Activated T-cell treated with anti-CD3 and anti-CD28 coated beads for 48 hours (primary cell): ENCODE results near the gene WDR93.

Experiments
- DNase-seq: peaks from one replicate; pipeline ENCODE4 v3.0.0-alpha.2; 2020; ENCODE audit warnings: low read depth

WDR93 gene

GRCh38 chr15:89662893-89663626, 27.6 kb upstream of the WDR93 start:
- DNase-seq, result no peak

GRCh38 chr15:89664441-89665350, 25.9 kb upstream of the WDR93 start:
- DNase-seq, result no peak

- peak; percentile 8 for DNase-seq
Observed at GRCh38 chr15:89665449-89666181, 25.0 kb upstream of the WDR93 start.

GRCh38 chr15:89666184-89666857, 24.3 kb upstream of the WDR93 start:
- no peak for DNase-seq

GRCh38 chr15:89666858-89667705, 23.5 kb upstream of the WDR93 start:
- no peak for DNase-seq

GRCh38 chr15:89667706-89667960, 23.0 kb upstream of the WDR93 start:
- DNase-seq, result no peak

- DNase-seq, result no peak
Observed at GRCh38 chr15:89668171-89668570, 22.4 kb upstream of the WDR93 start.

GRCh38 chr15:89669309-89669865, 21.2 kb upstream of the WDR93 start:
- no peak for DNase-seq

- DNase-seq, result no peak
Observed at GRCh38 chr15:89669941-89670340, 20.7 kb upstream of the WDR93 start.

GRCh38 chr15:89670971-89671560, 19.5 kb upstream of the WDR93 start:
- DNase-seq, result no peak

GRCh38 chr15:89671687-89672086, 18.9 kb upstream of the WDR93 start:
- no peak for DNase-seq

GRCh38 chr15:89672221-89673164, 18.1 kb upstream of the WDR93 start:
- DNase-seq, result no peak

- peak; percentile 18 for DNase-seq
Observed at GRCh38 chr15:89673165-89673512, 17.5 kb upstream of the WDR93 start.

GRCh38 chr15:89674526-89674925, 16.1 kb upstream of the WDR93 start:
- no peak for DNase-seq

GRCh38 chr15:89675606-89676005, 15.0 kb upstream of the WDR93 start:
- no peak for DNase-seq

GRCh38 chr15:89677381-89677780, 13.2 kb upstream of the WDR93 start:
- DNase-seq, result no peak

GRCh38 chr15:89679212-89679611, 11.4 kb upstream of the WDR93 start, which contains the start of gene PLIN1:
TSS of gene PLIN1 (minus strand) at chr15:89679367. CDS start at chr15:89677489, 1,878 bp downstream.
- no peak for DNase-seq

- no peak for DNase-seq
Observed at GRCh38 chr15:89680282-89680873, 10.2 kb upstream of the WDR93 start.

GRCh38 chr15:89681146-89681545, 9.5 kb upstream of the WDR93 start:
- no peak for DNase-seq
